Transverse colon (tissue), 4 donors: ENCODE data around the gene FANCL.
"Not testable (repeated sequence)": the region's sequence is repeated elsewhere in the genome, so short reads cannot be mapped to it uniquely, and the experiment has no call there.

Experiments used
- POLR2AphosphoS5 ChIP-seq, 3 donors: sonication (generic); formaldehyde crosslinking; IDR thresholded peaks; one replicate each; pipeline ENCODE4 v1.6.1; 2016; ENCODE audit warnings: antibody characterized with exemption in 3 of 3
- TF ChIP-seq, protein P1 (sequence below), 5 experiments: fragments of 200-600 bp in 3 of 5; fragments of 450-650 bp in 2 of 5; sonication (generic) in 3 of 5; IDR thresholded peaks; 1 replicate in 2 of 5; 2 replicates in 3 of 5; pipeline ENCODE4 v1.5.1; 2016 to 2017; ENCODE audit warnings: antibody characterized with exemption in 5 of 5, inconsistent platforms in 3 of 5, mild to moderate bottlenecking in 2 of 5, moderate library complexity in 1 of 5

DNA sequence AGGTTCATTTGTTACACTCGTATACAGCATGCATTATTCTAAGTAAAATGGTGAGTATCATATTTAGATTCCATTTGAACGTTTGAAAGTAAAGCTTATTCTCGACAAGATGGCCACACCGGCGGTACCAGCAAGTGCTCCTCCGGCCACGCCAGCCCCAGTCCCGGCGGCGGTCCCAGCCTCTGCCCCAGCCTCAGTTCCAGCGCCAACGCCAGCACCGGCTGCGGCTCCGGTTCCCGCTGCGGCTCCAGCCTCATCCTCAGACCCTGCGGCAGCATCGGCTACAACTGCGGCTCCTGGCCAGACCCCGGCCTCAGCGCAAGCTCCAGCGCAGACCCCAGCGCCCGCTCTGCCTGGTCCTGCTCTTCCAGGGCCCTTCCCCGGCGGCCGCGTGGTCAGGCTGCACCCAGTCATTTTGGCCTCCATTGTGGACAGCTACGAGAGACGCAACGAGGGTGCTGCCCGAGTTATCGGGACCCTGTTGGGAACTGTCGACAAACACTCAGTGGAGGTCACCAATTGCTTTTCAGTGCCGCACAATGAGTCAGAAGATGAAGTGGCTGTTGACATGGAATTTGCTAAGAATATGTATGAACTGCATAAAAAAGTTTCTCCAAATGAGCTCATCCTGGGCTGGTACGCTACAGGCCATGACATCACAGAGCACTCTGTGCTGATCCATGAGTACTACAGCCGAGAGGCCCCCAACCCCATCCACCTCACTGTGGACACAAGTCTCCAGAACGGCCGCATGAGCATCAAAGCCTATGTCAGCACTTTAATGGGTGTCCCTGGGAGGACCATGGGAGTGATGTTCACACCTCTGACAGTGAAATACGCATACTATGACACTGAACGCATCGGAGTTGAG lies 10.4 kb upstream of the FANCL start:
- TF ChIP-seq, protein P1, sequence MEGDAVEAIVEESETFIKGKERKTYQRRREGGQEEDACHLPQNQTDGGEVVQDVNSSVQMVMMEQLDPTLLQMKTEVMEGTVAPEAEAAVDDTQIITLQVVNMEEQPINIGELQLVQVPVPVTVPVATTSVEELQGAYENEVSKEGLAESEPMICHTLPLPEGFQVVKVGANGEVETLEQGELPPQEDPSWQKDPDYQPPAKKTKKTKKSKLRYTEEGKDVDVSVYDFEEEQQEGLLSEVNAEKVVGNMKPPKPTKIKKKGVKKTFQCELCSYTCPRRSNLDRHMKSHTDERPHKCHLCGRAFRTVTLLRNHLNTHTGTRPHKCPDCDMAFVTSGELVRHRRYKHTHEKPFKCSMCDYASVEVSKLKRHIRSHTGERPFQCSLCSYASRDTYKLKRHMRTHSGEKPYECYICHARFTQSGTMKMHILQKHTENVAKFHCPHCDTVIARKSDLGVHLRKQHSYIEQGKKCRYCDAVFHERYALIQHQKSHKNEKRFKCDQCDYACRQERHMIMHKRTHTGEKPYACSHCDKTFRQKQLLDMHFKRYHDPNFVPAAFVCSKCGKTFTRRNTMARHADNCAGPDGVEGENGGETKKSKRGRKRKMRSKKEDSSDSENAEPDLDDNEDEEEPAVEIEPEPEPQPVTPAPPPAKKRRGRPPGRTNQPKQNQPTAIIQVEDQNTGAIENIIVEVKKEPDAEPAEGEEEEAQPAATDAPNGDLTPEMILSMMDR (IDR thresholded peaks at IDR 0.05) = not testable (repeated sequence)
- TF ChIP-seq POLR2AphosphoS5 (IDR thresholded peaks at IDR 0.05) = not testable (repeated sequence)
